Left ventricle myocardium inferior (tissue), 1 donor: Measurements from ENCODE around the gene OR1F1. TPM values are rescaled to one million over a fixed set of nuclear protein-coding genes. Genes with fewer than 3 reads are reported as not detected.

Source experiments
- DNase-seq: peaks from one replicate; pipeline ENCODE4 v3.0.0-alpha.2; 2020
- H3K27ac ChIP-seq: fragments of 200-600 bp; replicated peaks from 2 replicates; pipeline ENCODE4 v1.8.0; 2021
- H3K27me3 ChIP-seq: fragments of 200-600 bp; 2 replicates; pipeline ENCODE4 v1.8.0; 2021; ENCODE audit warnings: low read depth
- H3K36me3 ChIP-seq: fragments of 200-600 bp; 2 replicates; pipeline ENCODE4 v1.8.0; 2021
- H3K4me1 ChIP-seq: fragments of 200-600 bp; 2 replicates; pipeline ENCODE4 v1.8.0; 2021
- H3K4me3 ChIP-seq: fragments of 200-600 bp; 2 replicates; pipeline ENCODE4 v1.8.0; 2021; ENCODE audit warnings: mild to moderate bottlenecking, moderate library complexity
- H3K9me3 ChIP-seq: fragments of 200-600 bp; replicated peaks from 2 replicates; pipeline ENCODE4 v1.8.0; 2021
- CTCF ChIP-seq: fragments of 200-600 bp; IDR thresholded peaks from 2 replicates; pipeline ENCODE4 v1.8.0; 2021; ENCODE audit warnings: antibody characterized with exemption, mild to moderate bottlenecking, borderline replicate concordance
- intact Hi-C: fragments of 100-400 bp; cut with micrococcal nuclease; formaldehyde crosslinking; loops from one replicate; pipeline ENCODE4 v1.11.0; 2022
- total RNA-seq: library from RNA; stranded (reverse); fragmentation: NEBNext Ultra II Directional; extraction: Animal tissue kit (Norgen Biotek cat#: 25700); gene quantifications from one replicate; pipeline ENCODE4 v1.2.1, GENCODE V29; 2021
- donor health status: DM: no; HTN: yes; CAD: no; lungs with severe emphysema.

Gene OR1F1
- total RNA-seq, 1 donor from 2014 or later: not detected

- Histone ChIP-seq H3K27ac (no peak overlapping the region), H3K9me3 (peaks cover 33% of the 10 kb centered on the region)
- intact Hi-C loops: no loop called here
Measured at GRCh38 chr16:3214904-3215600, 27.0 kb downstream of the OR1F1 start.

GRCh38 chr16:3215601-3216262 lies 27.7 kb downstream of the OR1F1 start:
- Histone ChIP-seq H3K9me3 (peaks cover 40% of the 10 kb centered on the region), H3K27ac (no peak overlapping the region), H3K4me3 (no peak overlapping the region), H3K36me3 (no peaks in the 10 kb centered on the region), H3K27me3 (peaks cover 18% of the 10 kb centered on the region), H3K4me1 (no peaks in the 10 kb centered on the region)
- no peak for DNase-seq
- intact Hi-C loops: no loop called here
- TF ChIP-seq CTCF: no peak

More at GRCh38 chr16:3214904-3215600, 27.0 kb downstream of the OR1F1 start:
- no peak for TF ChIP-seq CTCF
- H3K27me3 ChIP-seq: peaks cover 19% of the 10 kb centered on the region
- H3K36me3 ChIP-seq: no peaks in the 10 kb centered on the region
- H3K4me1 ChIP-seq: no peaks in the 10 kb centered on the region
- DNase-seq: no peak
- H3K4me3 ChIP-seq: no peak overlapping the region

GRCh38 chr16:3216263-3216640 lies 28.2 kb downstream of the OR1F1 start:
- no peak for DNase-seq
- H3K27ac ChIP-seq: no peak overlapping the region
- TF ChIP-seq CTCF: no peak

GRCh38 chr16:3220839-3221238 lies 32.8 kb downstream of the OR1F1 start:
- Histone ChIP-seq H3K27me3 (no peaks in the 10 kb centered on the region), H3K36me3 (peaks cover 47% of the 10 kb centered on the region), H3K9me3 (peaks cover 91% of the 10 kb centered on the region), H3K4me3 (no peak overlapping the region), H3K4me1 (no peaks in the 10 kb centered on the region), H3K27ac (no peak overlapping the region)
- no peak for TF ChIP-seq CTCF
- intact Hi-C loops: no loop called here
- no peak for DNase-seq

More at GRCh38 chr16:3216263-3216640, 28.2 kb downstream of the OR1F1 start:
- Histone ChIP-seq H3K4me3 (no peak overlapping the region), H3K4me1 (no peaks in the 10 kb centered on the region), H3K36me3 (peaks cover 1% of the 10 kb centered on the region), H3K27me3 (peaks cover 15% of the 10 kb centered on the region), H3K9me3 (peaks cover 45% of the 10 kb centered on the region)
- intact Hi-C loops: no loop called here

- H3K4me1 ChIP-seq: no peaks in the 10 kb centered on the region
- H3K4me3 ChIP-seq: no peak overlapping the region
- H3K27ac ChIP-seq: no peak overlapping the region
- no peak for TF ChIP-seq CTCF
- H3K27me3 ChIP-seq: no peaks in the 10 kb centered on the region
- no peak for DNase-seq
- intact Hi-C loops: no loop called here
- H3K36me3 ChIP-seq: peaks cover 79% of the 10 kb centered on the region
- H3K9me3 ChIP-seq: peaks cover 99% of the 10 kb centered on the region
Measured at GRCh38 chr16:3223913-3224515, 36.0 kb downstream of the OR1F1 start.
